NCI-H510A treated with DMSO at 0.1 percent for 48 hours (cell line): ENCODE measurements around the gene PTPRK.

Experiments
- DNase-seq: peaks from one replicate; lab custom pipeline; 2025; lab: John Stamatoyannopoulos, UW

The PTPRK gene

GRCh38 chr6:128520436-128521281, at the start of gene PTPRK:
TSS of gene PTPRK (minus strand) at chr6:128520599. CDS start at chr6:128520358, 241 bp downstream.
- peak; percentile 75 for DNase-seq

DNA sequence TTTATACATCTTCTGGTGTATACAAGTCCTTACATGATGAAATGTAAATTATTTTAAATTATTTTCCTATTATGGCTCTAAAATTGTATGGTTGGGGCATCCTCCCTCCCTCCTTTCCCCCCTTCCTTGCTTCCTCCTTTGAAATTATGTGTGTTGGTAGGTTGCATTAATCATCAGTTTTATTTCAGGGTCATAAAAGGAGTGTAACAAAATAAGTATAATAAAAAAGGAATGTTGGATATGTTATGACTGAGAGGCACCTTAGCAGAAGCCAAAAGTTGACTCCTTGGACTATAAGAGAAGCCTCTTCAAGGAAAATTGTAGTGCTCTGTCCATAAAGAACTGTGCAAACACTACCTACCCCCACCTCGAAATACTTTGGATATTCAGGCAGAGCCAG, 46.6 kb upstream of the PTPRK start:
- DNase-seq, result no peak

GRCh38 chr6:128560966-128561365, 40.6 kb upstream of the PTPRK start:
- no peak for DNase-seq

- no peak for DNase-seq
These were observed 38.5 kb upstream of the PTPRK start for GRCh38 chr6:128558924-128559323.

DNA sequence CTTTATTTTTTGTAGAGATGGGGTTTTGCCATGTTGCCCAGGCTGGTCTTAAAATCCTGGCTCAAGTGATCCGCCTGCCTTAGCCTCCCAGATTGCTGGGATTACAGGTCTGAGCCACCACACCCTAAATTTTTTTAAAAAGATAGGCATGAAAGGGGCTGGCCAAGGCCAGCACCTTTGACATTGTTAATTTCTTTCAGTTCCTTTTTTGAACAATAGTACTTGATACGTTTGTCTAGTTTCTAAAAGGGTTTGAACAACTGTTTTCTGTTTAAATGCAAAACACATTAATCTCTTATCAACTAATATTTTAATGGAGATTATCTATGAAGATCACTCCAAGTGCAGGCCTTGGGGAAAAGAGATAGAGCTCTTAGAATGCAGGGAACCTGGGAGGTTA, 37.6 kb upstream of the PTPRK start:
- no peak for DNase-seq

DNA sequence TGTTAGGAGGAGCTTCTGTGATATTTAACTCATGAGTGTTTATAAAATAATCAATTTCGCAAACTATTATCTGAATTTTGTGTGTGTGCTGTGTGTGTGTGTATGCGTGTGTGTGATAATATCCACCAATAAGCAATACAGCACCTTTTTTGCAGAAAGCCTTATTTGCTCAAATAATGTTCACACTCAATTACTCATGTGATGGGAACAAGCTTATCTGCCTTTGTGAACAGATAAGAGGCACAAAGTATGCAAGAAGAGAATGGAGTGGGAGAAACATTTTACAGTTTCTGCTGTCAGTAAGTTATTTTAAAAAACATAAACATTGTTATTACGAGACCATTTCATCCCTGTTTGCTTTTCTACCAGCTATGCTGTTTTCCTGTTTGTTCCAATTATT, 36.7 kb upstream of the PTPRK start:
- no peak for DNase-seq

GRCh38 chr6:128554302-128554701, 33.9 kb upstream of the PTPRK start:
- no peak for DNase-seq

GRCh38 chr6:128541261-128541660, 20.9 kb upstream of the PTPRK start:
- no peak for DNase-seq

DNA sequence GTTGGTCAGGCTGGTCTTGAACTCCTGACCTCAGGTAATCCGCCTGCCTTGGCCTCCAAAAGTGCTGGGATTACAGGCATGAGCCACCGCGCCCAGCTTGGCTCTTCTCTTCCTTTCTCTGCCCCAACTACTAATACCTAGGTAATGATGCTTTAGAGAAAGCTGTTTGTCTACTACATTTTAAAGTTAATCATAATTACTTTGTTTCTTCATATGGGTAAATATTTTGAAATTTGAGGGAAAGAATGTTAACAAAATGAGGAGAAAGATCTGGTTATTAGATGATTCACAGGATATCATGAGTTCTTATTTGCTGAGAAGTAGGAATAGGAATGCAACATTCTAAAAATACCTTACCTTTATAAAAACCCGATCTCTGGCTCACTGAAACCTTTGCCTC, 18.4 kb upstream of the PTPRK start:
- no peak for DNase-seq

- DNase-seq, result no peak
These were observed 12.4 kb upstream of the PTPRK start for GRCh38 chr6:128532827-128533226.

GRCh38 chr6:128532136-128532535, 11.7 kb upstream of the PTPRK start:
- no peak for DNase-seq

DNA sequence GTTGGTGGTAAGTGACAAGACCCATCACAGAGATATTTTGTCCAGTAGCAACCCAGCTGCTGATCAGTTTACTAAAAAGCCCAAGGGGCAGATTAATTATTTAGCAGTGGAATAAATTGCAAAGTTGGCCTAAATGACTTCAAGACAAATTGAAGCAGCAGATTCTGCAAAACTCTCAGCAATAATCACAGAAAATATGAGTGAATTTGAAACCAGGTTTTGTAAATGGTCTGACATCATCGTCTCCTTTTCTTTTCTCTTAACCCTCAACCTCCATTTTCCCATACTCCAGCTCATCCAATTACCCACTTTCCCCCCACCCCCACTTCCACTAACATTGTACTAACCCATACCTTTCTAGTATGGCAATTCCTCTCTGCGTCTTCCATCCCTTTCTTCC, 11.3 kb upstream of the PTPRK start:
- DNase-seq, result no peak

DNA sequence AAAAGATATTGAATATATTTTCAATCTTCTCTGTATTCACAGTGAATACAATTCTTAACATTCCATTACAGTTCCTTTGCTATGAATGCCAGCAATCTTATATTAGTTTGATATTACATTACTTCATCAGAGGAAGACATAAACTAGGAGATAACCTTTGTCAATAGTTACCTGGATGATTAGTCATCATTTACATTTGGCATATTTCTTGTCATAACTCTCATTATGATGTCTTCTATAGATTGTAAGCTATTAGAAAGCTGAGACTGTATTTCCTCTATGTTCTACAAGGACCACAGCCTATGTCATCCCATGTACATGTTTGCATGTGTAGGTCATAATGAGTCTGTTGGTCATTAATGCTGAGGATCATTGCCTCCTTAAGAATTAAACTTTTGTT, 7.8 kb upstream of the PTPRK start:
- DNase-seq, result no peak

GRCh38 chr6:128527375-128527774, 7.0 kb upstream of the PTPRK start:
- DNase-seq, result no peak

DNA sequence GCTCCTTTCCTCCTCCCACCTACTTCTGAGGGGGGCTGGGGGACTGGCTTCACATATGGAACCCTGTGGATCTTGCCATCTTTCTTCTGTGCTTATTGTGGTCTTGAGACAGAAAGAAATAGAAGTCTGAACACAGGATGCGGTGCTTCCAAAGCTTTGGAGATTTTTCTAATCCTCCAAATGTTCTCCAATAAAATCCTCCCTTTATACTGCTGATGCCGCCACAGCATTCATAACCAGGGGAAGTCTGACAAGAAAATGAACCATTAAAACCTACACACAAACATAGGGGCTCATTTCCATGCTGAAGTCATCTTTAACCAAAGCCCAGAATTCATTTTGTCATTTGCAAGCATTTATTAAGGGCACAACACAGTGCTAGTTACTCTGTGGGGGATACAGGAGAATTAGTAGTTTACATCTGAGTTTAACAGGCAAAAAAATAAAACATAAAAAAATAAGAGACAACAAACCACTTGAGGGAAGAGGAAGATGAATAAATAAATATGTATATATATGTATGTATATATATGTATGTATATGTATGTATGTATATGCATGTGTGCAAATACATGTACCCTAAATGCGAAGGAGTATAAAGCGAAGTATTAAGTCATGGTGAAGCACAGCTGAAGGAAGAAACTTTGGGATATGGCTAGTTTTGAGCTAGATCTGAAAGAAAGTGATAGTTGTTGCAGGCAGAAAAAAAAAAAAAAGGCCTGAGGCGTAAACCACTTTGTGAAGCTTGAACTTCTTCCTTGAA, 5.9 kb upstream of the PTPRK start:
- DNase-seq, result no peak

DNA sequence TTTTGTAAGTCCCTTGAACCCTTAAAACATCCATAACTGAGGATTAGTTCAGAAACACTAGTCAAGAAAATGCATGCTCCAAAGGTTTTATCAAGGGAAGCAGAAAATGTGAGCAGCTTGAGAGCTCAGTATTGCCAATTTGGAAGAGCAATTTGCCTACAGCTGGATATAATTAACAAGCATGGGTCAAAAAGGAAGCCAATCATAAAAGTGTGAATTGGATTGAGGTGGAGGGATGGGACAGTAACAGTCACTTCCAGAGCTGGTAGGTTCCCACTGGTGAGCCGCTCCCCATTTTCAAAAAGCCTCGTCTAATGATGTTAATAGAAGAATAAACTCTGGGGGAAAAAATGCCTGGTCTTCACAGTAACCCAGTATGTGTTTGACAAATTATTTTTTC, 5.0 kb upstream of the PTPRK start:
- no peak for DNase-seq

DNA sequence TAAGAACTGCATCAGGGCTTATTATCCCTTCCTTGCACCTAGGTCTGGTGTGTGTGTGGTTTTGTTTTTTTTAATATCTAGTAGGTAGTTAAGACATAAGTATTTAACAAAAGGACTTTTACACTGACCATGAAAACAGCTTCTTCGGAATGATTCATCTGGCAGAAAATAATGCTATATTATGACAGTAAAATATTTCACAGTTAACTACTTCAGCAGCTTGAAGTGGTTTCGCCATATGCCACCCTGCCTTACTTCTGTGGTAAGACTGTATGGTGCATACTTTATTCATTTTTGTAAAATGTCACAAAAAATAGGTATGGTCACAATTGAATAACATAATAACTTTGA, 858 bp upstream of the PTPRK start:
- no peak for DNase-seq

- DNase-seq, result no peak
These were observed 416 bp downstream of the PTPRK start for GRCh38 chr6:128519931-128520435.

DNA sequence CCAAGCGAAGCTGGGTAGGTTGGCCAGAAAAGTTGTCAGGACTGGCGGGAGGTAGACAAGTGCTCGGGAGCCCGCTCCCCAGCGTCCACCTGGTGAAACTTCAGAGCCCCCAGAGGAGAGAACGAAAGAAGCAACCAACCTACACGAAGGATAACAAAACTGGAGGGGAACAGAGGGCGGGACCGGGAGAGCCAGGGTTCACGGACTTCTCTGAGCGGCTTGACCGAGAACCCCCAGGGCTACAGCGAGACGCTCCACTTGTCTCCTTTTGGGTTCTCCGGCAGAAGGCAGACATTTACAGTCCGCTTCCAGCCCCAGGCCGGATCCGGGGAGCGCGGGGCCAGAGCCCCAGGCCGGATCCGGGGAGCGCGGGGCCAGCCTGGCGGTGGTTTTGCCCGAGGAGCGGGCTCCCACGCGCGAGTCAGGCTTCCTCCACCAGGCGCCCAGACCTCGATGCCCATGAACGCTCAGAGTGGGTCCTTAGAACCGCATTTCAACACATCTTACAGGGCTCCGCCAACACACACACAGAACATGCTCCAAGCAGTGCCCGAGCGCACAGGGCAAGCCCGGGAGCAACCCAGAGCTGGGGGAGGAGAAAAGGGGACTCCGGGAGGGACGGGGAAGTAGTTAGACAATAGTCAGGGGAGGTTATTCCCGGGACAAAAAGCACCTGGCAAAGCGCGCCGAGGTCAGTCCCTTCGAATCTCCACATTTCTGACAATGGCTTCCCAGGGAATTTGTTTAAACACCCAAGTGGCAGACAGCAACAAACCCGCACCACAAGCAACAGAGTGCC, 1.1 kb downstream of the PTPRK start:
- DNase-seq, result peak; percentile 27

DNA sequence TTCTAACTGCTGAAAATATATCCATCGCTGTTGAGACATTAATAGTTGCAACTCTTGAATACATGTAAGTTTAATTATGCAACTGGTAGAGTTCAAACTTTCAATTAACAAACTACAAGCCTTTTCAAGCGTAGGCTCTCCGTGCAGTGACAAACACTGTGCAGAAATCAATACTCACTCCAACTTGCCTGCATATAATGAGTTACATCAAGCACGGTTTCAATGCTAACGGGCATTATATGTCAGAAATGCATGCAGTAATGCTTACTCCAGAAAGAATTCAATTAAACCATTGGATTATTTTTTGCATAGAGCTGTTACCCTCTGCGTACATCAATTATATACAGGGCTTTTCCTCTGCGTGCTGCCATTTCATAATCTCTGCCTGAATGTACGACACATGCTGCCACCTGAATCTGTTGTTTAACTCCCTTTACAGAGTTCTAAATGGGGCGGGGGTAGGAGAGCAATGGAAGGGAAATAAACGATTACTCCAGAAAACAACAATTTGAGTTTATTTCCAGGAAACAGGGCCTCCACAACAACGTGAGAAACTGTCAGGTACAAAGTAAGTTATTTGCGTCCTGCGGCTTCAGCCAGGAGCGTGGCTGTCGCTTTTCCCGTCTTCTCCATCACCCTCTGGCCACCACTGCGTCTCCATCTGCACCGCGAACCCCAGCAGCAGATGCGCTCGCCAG, 1.8 kb downstream of the PTPRK start:
- peak; percentile 15 for DNase-seq

GRCh38 chr6:128517124-128517523, 3.3 kb downstream of the PTPRK start:
- DNase-seq, result no peak

GRCh38 chr6:128516514-128516898, 3.9 kb downstream of the PTPRK start:
- DNase-seq, result peak; percentile 64
